Measurements from ENCODE around the gene CEACAM1. TPM values are rescaled to one million over a fixed set of nuclear protein-coding genes. Genes with fewer than 3 reads are reported as not detected.
A peak's percentile ranks its signal among the peaks of the same experiment; 100 is the strongest.

CEACAM1 gene
- total RNA-seq, 1 experiment from 2014 or later = 1.5 TPM

DNA sequence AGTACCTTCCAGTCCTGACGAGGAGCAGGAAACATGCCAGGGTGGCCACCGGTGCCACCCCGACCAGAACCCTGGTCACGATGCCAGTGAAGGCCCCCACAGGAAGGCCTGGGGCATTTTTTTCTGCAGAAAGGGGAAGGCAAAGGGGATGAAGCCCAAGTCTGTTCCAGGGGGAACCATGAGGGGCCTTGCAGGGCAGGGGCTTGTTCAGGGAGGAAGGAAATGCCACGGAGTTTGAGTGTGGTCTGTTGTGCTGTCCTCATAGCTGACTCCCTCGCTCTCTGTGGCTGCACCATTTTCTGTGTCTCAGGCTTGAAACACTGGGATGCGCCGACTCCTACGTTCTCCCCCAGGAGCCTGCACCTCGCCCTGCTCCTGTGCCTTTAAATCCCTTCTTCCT, 27.5 kb upstream of the CEACAM1 start:
- Histone ChIP-seq H3K4me2 (ENCODE audit: insufficient read depth, insufficient read length, low read length) (no peak overlapping the region), H3T11ph (ENCODE audit: low read length) (no peak overlapping the region), H3K79me2 (ENCODE audit: insufficient read depth, low read length) (no peaks in the 10 kb centered on the region), H3K14ac (ENCODE audit: insufficient read depth, low read length) (no peak overlapping the region; the same call in 1 of the 2 replicates), H2BK12ac (ENCODE audit: insufficient read length, low read depth, low read length) (no peak overlapping the region), H2BK120ac (ENCODE audit: low read depth, low read length, poor library complexity, severe bottlenecking) (no peak overlapping the region), H2BK5ac (ENCODE audit: insufficient read length, low read length) (no peak overlapping the region), H2AFZ (ENCODE audit: low read length) (no peak overlapping the region), H3K27me3 (ENCODE audit: insufficient read depth, low read length) (no peaks in the 10 kb centered on the region), H4K5ac (ENCODE audit: insufficient read length, low read depth, low read length) (no peak overlapping the region), H3K79me1 (ENCODE audit: insufficient read depth, low read depth, low read length, poor library complexity, severe bottlenecking) (no peaks in the 10 kb centered on the region), H2BK20ac (ENCODE audit: low read depth, low read length, poor library complexity, severe bottlenecking) (no peak overlapping the region), H3K9me3 (ENCODE audit: control insufficient read depth, low read depth, low read length) (no peaks in the 10 kb centered on the region), H3K4ac (ENCODE audit: low read depth, low read length) (no peak overlapping the region), H3K56ac (ENCODE audit: insufficient read length, low read depth, low read length) (no peak overlapping the region), H4K8ac (replicated peaks; ENCODE audit: insufficient read length, low read depth, low read length) (no peak overlapping the region), H3K18ac (ENCODE audit: insufficient read length, low read depth, low read length) (no peak overlapping the region), H3K23me2 (ENCODE audit: insufficient read length, low read depth, low read length, poor library complexity, severe bottlenecking) (no peaks in the 10 kb centered on the region), H2AK5ac (ENCODE audit: insufficient read length, low read length) (no peak overlapping the region), H3K27ac (ENCODE audit: insufficient read length, low read depth, low read length) (no peak overlapping the region), H3K9ac (ENCODE audit: extremely low read depth, insufficient read length, low read length) (no peak overlapping the region), H4K91ac (ENCODE audit: insufficient read length, low read depth, low read length) (no peak overlapping the region), H3K23ac (ENCODE audit: insufficient read length, low read depth, low read length) (no peak overlapping the region), H3K4me1 (ENCODE audit: insufficient read depth, low read length) (peaks cover 3% of the 10 kb centered on the region; the same call in 1 of the 2 replicates), H4K20me1 (ENCODE audit: control insufficient read depth, insufficient read depth, insufficient read length) (no peaks in the 10 kb centered on the region), H2BK15ac (ENCODE audit: low read depth, low read length) (no peak overlapping the region)
- H3K9me3 Mint-ChIP-seq = peaks cover 11 to 18% of the 10 kb centered on the region in 2 experiments
- H3K27ac Mint-ChIP-seq = no peak overlapping the region
- peaks cover 18% of the 10 kb centered on the region for H3K27me3 Mint-ChIP-seq (ENCODE audit: low read depth)
- no peak overlapping the region for H3K4me3 Mint-ChIP-seq
- no peak for TF ChIP-seq CTCF (conservative IDR thresholded peaks at IDR 0.05)
- WGBS (ENCODE audit: extremely low coverage, insufficient read length, low lambda C conversion rate) = no CpG with 5 or more reads among the region's 10 CpGs
- peak; percentile 19 for DNase-seq
- peaks cover 4 to 15% (median 9%) of the 10 kb centered on the region in 3 experiments; a peak in 5 of 7 replicates for H3K36me3 Mint-ChIP-seq (ENCODE audit: insufficient read depth in 1 of 3, low read depth in 3 of 3)
- peaks cover 39 to 42% of the 10 kb centered on the region in 2 experiments for H3K4me1 Mint-ChIP-seq
